Activated CD4-positive, alpha-beta memory T cell treated with anti-CD3 and anti-CD28 coated beads for 36 hours (primary cell): Measurements from ENCODE around the gene DENND2A. TPM values are rescaled to one million over a fixed set of nuclear protein-coding genes. Genes with fewer than 3 reads are reported as not detected.

Experiments used
- CTCF ChIA-PET: fragments of 350-600 bp; sonication (Branson Sonifier 250); formaldehyde crosslinking; loops from one replicate; lab custom pipeline; 2021; ENCODE audit warnings: antibody characterized with exemption, inconsistent platforms; lab: Charles Lee
- POLR2A ChIA-PET: fragments of 350-600 bp; sonication (Branson Sonifier 250); formaldehyde crosslinking; loops from one replicate; lab custom pipeline; 2021; ENCODE audit warnings: antibody characterized with exemption; lab: Charles Lee
- DNase-seq: peaks from one replicate; pipeline ENCODE4 v3.0.0-alpha.2; 2020
- H3K27ac Mint-ChIP-seq: one replicate; pipeline ENCODE4 v1.8.0; 2021; ENCODE audit warnings: mixed read lengths
- H3K27me3 Mint-ChIP-seq: one replicate; pipeline ENCODE4 v1.8.0; 2021; ENCODE audit warnings: mixed read lengths
- H3K36me3 Mint-ChIP-seq: one replicate; pipeline ENCODE4 v1.8.0; 2021; ENCODE audit warnings: mixed read lengths
- H3K4me1 Mint-ChIP-seq: one replicate; pipeline ENCODE4 v1.8.0; 2021; ENCODE audit warnings: low read depth, mixed read lengths
- H3K4me3 Mint-ChIP-seq: one replicate; pipeline ENCODE4 v1.8.0; 2021; ENCODE audit warnings: mild to moderate bottlenecking, mixed read lengths
- H3K9me3 Mint-ChIP-seq: one replicate; pipeline ENCODE4 v1.8.0; 2021; ENCODE audit warnings: mixed read lengths
- intact Hi-C: fragments of 100-400 bp; cut with micrococcal nuclease; formaldehyde crosslinking; loops from one replicate; pipeline ENCODE4 v1.15.1; 2023
- total RNA-seq, 2 experiments: library from RNA; stranded (reverse); gene quantifications; one replicate each; pipeline ENCODE4 v1.2.3, GENCODE V29; 2021

The DENND2A gene
- total RNA-seq, 2 experiments from 2014 or later, result not detected

GRCh38 chr7:140610204-140611165 is 30.1 kb downstream of the DENND2A start:
- no peak for DNase-seq
- H3K27me3 Mint-ChIP-seq, result no peaks in the 10 kb centered on the region
- no peaks in the 10 kb centered on the region for H3K9me3 Mint-ChIP-seq
- no peaks in the 10 kb centered on the region for H3K36me3 Mint-ChIP-seq
- H3K4me1 Mint-ChIP-seq, result no peaks in the 10 kb centered on the region
- POLR2A ChIA-PET, result no interaction called here
- intact Hi-C loops, result no loop called here
- CTCF ChIA-PET, result no interaction called here
- no peak overlapping the region for H3K4me3 Mint-ChIP-seq
- no peak overlapping the region for H3K27ac Mint-ChIP-seq

- H3K36me3 Mint-ChIP-seq, result no peaks in the 10 kb centered on the region
- CTCF ChIA-PET, result no interaction called here
- no peak for DNase-seq
- H3K4me3 Mint-ChIP-seq, result no peak overlapping the region
- no peaks in the 10 kb centered on the region for H3K9me3 Mint-ChIP-seq
- intact Hi-C loops, result no loop called here
- no peaks in the 10 kb centered on the region for H3K27me3 Mint-ChIP-seq
- POLR2A ChIA-PET, result no interaction called here
- H3K27ac Mint-ChIP-seq, result no peak overlapping the region
- H3K4me1 Mint-ChIP-seq, result no peaks in the 10 kb centered on the region
Observed at GRCh38 chr7:140609646-140610045, 31.0 kb downstream of the DENND2A start.

GRCh38 chr7:140607441-140607989 is 33.1 kb downstream of the DENND2A start:
- no peaks in the 10 kb centered on the region for H3K9me3 Mint-ChIP-seq
- POLR2A ChIA-PET, result no interaction called here
- no peaks in the 10 kb centered on the region for H3K36me3 Mint-ChIP-seq
- H3K4me3 Mint-ChIP-seq, result no peak overlapping the region
- intact Hi-C loops, result no loop called here
- H3K27ac Mint-ChIP-seq, result no peak overlapping the region
- no peaks in the 10 kb centered on the region for H3K4me1 Mint-ChIP-seq
- no peak for DNase-seq
- CTCF ChIA-PET, result interaction anchor here (1.5 kb wide), 1 partner anchor 46 kb away, joined by 6 read pairs; no protein-coding TSS in a partner anchor
- no peaks in the 10 kb centered on the region for H3K27me3 Mint-ChIP-seq

- CTCF ChIA-PET, result no interaction called here
- H3K4me1 Mint-ChIP-seq, result no peaks in the 10 kb centered on the region
- DNase-seq, result no peak
- H3K4me3 Mint-ChIP-seq, result no peak overlapping the region
- POLR2A ChIA-PET, result no interaction called here
- H3K27ac Mint-ChIP-seq, result no peak overlapping the region
- H3K9me3 Mint-ChIP-seq, result no peaks in the 10 kb centered on the region
- no peaks in the 10 kb centered on the region for H3K36me3 Mint-ChIP-seq
- H3K27me3 Mint-ChIP-seq, result peaks cover 3% of the 10 kb centered on the region
- intact Hi-C loops, result no loop called here
Observed at GRCh38 chr7:140605337-140605736, 35.3 kb downstream of the DENND2A start.

- H3K36me3 Mint-ChIP-seq, result no peaks in the 10 kb centered on the region
- ChIA-PET CTCF (no interaction called here), POLR2A (no interaction called here)
- H3K4me3 Mint-ChIP-seq, result no peak overlapping the region
- intact Hi-C loops, result no loop called here
- H3K27ac Mint-ChIP-seq, result no peak overlapping the region
- DNase-seq, result no peak
- H3K9me3 Mint-ChIP-seq, result no peaks in the 10 kb centered on the region
- H3K4me1 Mint-ChIP-seq, result no peaks in the 10 kb centered on the region
- peaks cover 3% of the 10 kb centered on the region for H3K27me3 Mint-ChIP-seq
Observed at GRCh38 chr7:140604760-140605159, 35.9 kb downstream of the DENND2A start.

GRCh38 chr7:140604076-140604475 is 36.5 kb downstream of the DENND2A start:
- intact Hi-C loops, result no loop called here
- Mint-ChIP-seq H3K27ac (no peak overlapping the region), H3K9me3 (no peaks in the 10 kb centered on the region), H3K4me3 (no peak overlapping the region), H3K4me1 (no peaks in the 10 kb centered on the region), H3K27me3 (peaks cover 3% of the 10 kb centered on the region), H3K36me3 (no peaks in the 10 kb centered on the region)
- DNase-seq, result no peak
- POLR2A ChIA-PET, result no interaction called here
- CTCF ChIA-PET, result no interaction called here

- Mint-ChIP-seq H3K27ac (no peak overlapping the region), H3K4me3 (no peak overlapping the region), H3K4me1 (no peaks in the 10 kb centered on the region), H3K27me3 (peaks cover 8% of the 10 kb centered on the region), H3K9me3 (no peaks in the 10 kb centered on the region), H3K36me3 (no peaks in the 10 kb centered on the region)
- intact Hi-C loops, result no loop called here
- POLR2A ChIA-PET, result no interaction called here
- CTCF ChIA-PET, result no interaction called here
- no peak for DNase-seq
Observed at GRCh38 chr7:140601566-140602174, 38.9 kb downstream of the DENND2A start.

GRCh38 chr7:140600341-140600740 is 40.3 kb downstream of the DENND2A start:
- no peak overlapping the region for H3K4me3 Mint-ChIP-seq
- H3K27ac Mint-ChIP-seq, result no peak overlapping the region
- peaks cover 8% of the 10 kb centered on the region for H3K27me3 Mint-ChIP-seq
- no peak for DNase-seq
- no peaks in the 10 kb centered on the region for H3K9me3 Mint-ChIP-seq
- no peaks in the 10 kb centered on the region for H3K4me1 Mint-ChIP-seq
- no peaks in the 10 kb centered on the region for H3K36me3 Mint-ChIP-seq
- ChIA-PET POLR2A (no interaction called here), CTCF (no interaction called here)
- intact Hi-C loops, result no loop called here

GRCh38 chr7:140597428-140597949 is 43.1 kb downstream of the DENND2A start:
- Mint-ChIP-seq H3K27me3 (peaks cover 11% of the 10 kb centered on the region), H3K4me1 (peaks cover 3% of the 10 kb centered on the region), H3K9me3 (no peaks in the 10 kb centered on the region), H3K36me3 (no peaks in the 10 kb centered on the region), H3K4me3 (no peak overlapping the region), H3K27ac (no peak overlapping the region)
- POLR2A ChIA-PET, result no interaction called here
- DNase-seq, result no peak
- CTCF ChIA-PET, result no interaction called here
- intact Hi-C loops, result no loop called here

- Mint-ChIP-seq H3K36me3 (no peaks in the 10 kb centered on the region), H3K4me3 (no peak overlapping the region), H3K4me1 (peaks cover 3% of the 10 kb centered on the region), H3K9me3 (no peaks in the 10 kb centered on the region), H3K27ac (no peak overlapping the region), H3K27me3 (peaks cover 8% of the 10 kb centered on the region)
- intact Hi-C loops, result no loop called here
- POLR2A ChIA-PET, result no interaction called here
- no peak for DNase-seq
- CTCF ChIA-PET, result no interaction called here
Observed at GRCh38 chr7:140596519-140597427, 43.8 kb downstream of the DENND2A start.

- Mint-ChIP-seq H3K4me3 (no peak overlapping the region), H3K27me3 (peaks cover 8% of the 10 kb centered on the region), H3K4me1 (peaks cover 3% of the 10 kb centered on the region), H3K9me3 (no peaks in the 10 kb centered on the region), H3K27ac (no peak overlapping the region), H3K36me3 (no peaks in the 10 kb centered on the region)
- CTCF ChIA-PET, result interaction anchor here (0.6 to 0.7 kb wide), 3 partner anchors 57 to 562 kb away, joined by 3 to 4 read pairs (median 3); no protein-coding TSS in a partner anchor
- POLR2A ChIA-PET, result no interaction called here
- DNase-seq, result no peak
- intact Hi-C loops, result no loop called here
Observed at GRCh38 chr7:140595468-140596092, 45.0 kb downstream of the DENND2A start.
